ENCODE data around the gene B4GALT5.
A peak's percentile ranks its signal among the peaks of the same experiment; 100 is the strongest.

Gene B4GALT5

DNA sequence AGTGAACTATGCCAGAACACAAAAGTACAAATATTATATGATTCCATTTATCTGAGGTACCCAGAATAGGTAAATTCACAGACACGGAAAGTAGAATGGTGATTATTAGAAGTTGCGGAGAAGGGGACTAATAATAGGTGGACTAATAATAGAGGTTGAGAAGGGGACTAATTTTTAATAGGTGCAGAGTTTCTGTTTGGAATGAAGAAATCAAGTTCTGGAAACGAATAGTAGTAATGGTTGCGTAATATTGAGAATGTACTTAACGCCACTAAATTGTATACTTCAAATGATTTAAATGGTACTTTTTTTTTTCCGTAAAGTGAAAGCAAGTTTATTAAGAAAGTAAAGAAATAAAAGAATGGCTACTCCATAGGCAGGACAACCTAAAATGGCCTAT lies 33.2 kb downstream of the B4GALT5 start:
- H3K36me3 ChIP-seq (ENCODE audit: control insufficient read depth, insufficient read depth, low read length): no peaks in the 10 kb centered on the region
- TF ChIP-seq, protein P1, sequence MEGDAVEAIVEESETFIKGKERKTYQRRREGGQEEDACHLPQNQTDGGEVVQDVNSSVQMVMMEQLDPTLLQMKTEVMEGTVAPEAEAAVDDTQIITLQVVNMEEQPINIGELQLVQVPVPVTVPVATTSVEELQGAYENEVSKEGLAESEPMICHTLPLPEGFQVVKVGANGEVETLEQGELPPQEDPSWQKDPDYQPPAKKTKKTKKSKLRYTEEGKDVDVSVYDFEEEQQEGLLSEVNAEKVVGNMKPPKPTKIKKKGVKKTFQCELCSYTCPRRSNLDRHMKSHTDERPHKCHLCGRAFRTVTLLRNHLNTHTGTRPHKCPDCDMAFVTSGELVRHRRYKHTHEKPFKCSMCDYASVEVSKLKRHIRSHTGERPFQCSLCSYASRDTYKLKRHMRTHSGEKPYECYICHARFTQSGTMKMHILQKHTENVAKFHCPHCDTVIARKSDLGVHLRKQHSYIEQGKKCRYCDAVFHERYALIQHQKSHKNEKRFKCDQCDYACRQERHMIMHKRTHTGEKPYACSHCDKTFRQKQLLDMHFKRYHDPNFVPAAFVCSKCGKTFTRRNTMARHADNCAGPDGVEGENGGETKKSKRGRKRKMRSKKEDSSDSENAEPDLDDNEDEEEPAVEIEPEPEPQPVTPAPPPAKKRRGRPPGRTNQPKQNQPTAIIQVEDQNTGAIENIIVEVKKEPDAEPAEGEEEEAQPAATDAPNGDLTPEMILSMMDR (IDR thresholded peaks at IDR 0.05): no peak
- no peaks in the 10 kb centered on the region for H3K9me3 ChIP-seq (ENCODE audit: control insufficient read depth, low read length)
- H3K27ac ChIP-seq: no peak overlapping the region
- H3K79me2 ChIP-seq: peaks cover 29% of the 10 kb centered on the region
- H3K27me3 ChIP-seq (ENCODE audit: control insufficient read depth, insufficient read depth, low read length): no peaks in the 10 kb centered on the region
- H3K4me2 ChIP-seq (ENCODE audit: low read length): no peak overlapping the region
- no peak overlapping the region for H3K4me3 ChIP-seq (ENCODE audit: low read depth, low read length)
- no peak overlapping the region for H3K9ac ChIP-seq
- peaks cover 16% of the 10 kb centered on the region for H3K4me1 ChIP-seq
- no peak overlapping the region for H2AFZ ChIP-seq

DNA sequence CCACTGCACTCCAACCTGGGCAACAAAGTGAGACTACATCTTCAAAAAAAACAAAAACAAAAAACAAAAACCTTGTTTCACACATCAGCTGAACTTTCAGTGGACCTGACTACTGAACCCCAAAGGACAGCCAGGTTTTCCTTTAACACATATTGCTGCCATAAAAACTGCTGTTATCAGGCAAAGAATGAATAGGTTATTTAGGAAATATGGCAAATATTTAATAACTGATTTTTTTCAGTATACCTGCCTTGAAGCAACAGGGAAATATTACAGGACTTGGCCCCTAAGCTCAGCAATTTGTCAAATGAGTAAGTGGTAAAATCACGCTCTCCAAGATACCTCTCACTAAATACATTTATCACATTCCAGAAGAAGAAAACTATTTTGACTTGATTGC lies 34.0 kb downstream of the B4GALT5 start:
- no peaks in the 10 kb centered on the region for H3K27me3 ChIP-seq (ENCODE audit: control insufficient read depth, insufficient read depth, low read length)
- no peak overlapping the region for H3K27ac ChIP-seq
- no peak overlapping the region for H2AFZ ChIP-seq
- TF ChIP-seq, protein P1 (IDR thresholded peaks at IDR 0.05): no peak
- no peak overlapping the region for H3K4me3 ChIP-seq (ENCODE audit: low read depth, low read length)
- H3K9ac ChIP-seq: no peak overlapping the region
- peaks cover 32% of the 10 kb centered on the region for H3K79me2 ChIP-seq
- no peaks in the 10 kb centered on the region for H3K9me3 ChIP-seq (ENCODE audit: control insufficient read depth, low read length)
- H3K4me2 ChIP-seq (ENCODE audit: low read length): no peak overlapping the region
- H3K36me3 ChIP-seq (ENCODE audit: control insufficient read depth, insufficient read depth, low read length): no peaks in the 10 kb centered on the region
- H3K4me1 ChIP-seq: peaks cover 16% of the 10 kb centered on the region

DNA sequence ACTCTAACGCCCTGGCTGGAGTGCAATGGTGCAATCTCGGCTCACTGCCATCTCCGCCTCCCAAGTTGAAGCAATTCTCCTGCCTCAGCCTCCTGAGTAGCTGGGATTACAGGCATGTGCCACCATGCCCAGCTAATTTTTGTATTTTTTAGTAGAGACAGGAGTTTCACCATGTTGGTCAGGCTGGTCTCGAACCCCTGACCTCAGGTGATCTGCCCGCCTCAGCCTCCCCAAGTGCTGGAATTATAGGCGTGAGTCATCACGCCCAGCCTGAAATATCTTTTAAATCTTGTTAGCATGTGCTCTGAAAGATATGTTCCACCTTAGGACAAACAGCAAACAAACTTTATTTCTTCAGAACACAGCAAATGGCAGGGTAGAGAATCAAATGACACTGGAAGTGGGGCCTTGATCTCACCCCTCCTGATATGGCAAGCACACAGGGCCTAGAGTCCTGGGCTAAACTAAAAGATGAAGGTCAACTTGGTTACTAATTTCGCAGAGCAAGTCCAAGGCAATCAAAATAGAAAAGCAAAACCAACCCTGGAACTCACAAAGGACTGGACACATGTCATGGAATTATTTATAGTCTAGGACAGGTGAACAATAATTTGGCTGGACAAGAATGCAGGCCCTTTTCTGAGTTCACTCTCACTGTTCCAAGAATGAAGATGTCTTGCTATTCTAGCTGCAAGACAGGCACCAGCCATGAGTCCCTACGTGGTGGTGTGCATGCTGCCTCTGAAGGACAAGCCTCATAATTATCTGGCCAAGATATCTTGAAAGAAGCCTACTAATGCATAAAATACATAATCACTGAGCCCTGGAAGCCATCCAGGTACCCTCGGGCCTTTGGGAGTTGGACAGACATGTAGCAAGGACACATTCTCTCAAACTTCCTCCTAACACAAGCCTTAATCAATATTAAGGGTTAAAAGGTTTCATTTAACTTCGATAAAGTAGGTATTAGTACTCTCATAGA lies 35.6 kb downstream of the B4GALT5 start:
- H2AFZ ChIP-seq: no peak overlapping the region
- H3K4me3 ChIP-seq (ENCODE audit: low read depth, low read length): no peak overlapping the region
- peak overlapping the region; percentile 35 for H3K4me2 ChIP-seq (ENCODE audit: low read length)
- H3K4me1 ChIP-seq: peaks cover 16% of the 10 kb centered on the region
- H3K79me2 ChIP-seq: peaks cover 29% of the 10 kb centered on the region
- TF ChIP-seq, protein P1 (IDR thresholded peaks at IDR 0.05): no peak
- H3K36me3 ChIP-seq (ENCODE audit: control insufficient read depth, insufficient read depth, low read length): no peaks in the 10 kb centered on the region
- H3K27me3 ChIP-seq (ENCODE audit: control insufficient read depth, insufficient read depth, low read length): no peaks in the 10 kb centered on the region
- H3K9me3 ChIP-seq (ENCODE audit: control insufficient read depth, low read length): no peaks in the 10 kb centered on the region
- H3K9ac ChIP-seq: no peak overlapping the region
- peak overlapping the region; percentile 8 for H3K27ac ChIP-seq

- no peaks in the 10 kb centered on the region for H3K36me3 ChIP-seq (ENCODE audit: control insufficient read depth, insufficient read depth, low read length)
- no peak overlapping the region for H3K27ac ChIP-seq
- no peaks in the 10 kb centered on the region for H3K9me3 ChIP-seq (ENCODE audit: control insufficient read depth, low read length)
- H2AFZ ChIP-seq: no peak overlapping the region
- H3K79me2 ChIP-seq: peaks cover 40% of the 10 kb centered on the region
- no peak overlapping the region for H3K4me3 ChIP-seq (ENCODE audit: low read depth, low read length)
- H3K27me3 ChIP-seq (ENCODE audit: control insufficient read depth, insufficient read depth, low read length): no peaks in the 10 kb centered on the region
- no peak overlapping the region for H3K9ac ChIP-seq
- peaks cover 22% of the 10 kb centered on the region for H3K4me1 ChIP-seq
- TF ChIP-seq, protein P1 (IDR thresholded peaks at IDR 0.05): no peak
- H3K4me2 ChIP-seq (ENCODE audit: low read length): no peak overlapping the region
These were observed 36.9 kb downstream of the B4GALT5 start for GRCh38 chr20:49676581-49677291.
